Kidney epithelial cell (primary cell): ENCODE results near the gene SNTG2. TPM values are rescaled to one million over a fixed set of nuclear protein-coding genes. Genes with fewer than 3 reads are reported as not detected.

Experiments
- DNase-seq: peaks from one replicate; pipeline ENCODE4 v3.0.0-alpha.2; 2010; ENCODE audit warnings: low read depth
- H3K27me3 ChIP-seq: 2 replicates; pipeline ENCODE4 v1.6.0; 2011; ENCODE audit warnings: low read length; ENCODE audit not compliant: control insufficient read depth, insufficient read depth
- H3K36me3 ChIP-seq: 2 replicates; pipeline ENCODE4 v1.5.1; 2011; ENCODE audit warnings: low read length; ENCODE audit not compliant: control insufficient read depth, insufficient read depth
- H3K4me3 ChIP-seq: 2 replicates; pipeline ENCODE4 v1.5.1; 2011; ENCODE audit warnings: low read depth, mild to moderate bottlenecking, control low read depth, low read length
- total RNA-seq: library from RNA; depleted of rRNA; stranded (reverse); fragments of >200 nt; gene quantifications from 2 replicates; pipeline ENCODE4 v1.2.3, GENCODE V29; 2015
- TF ChIP-seq, protein P1 (sequence below): IDR thresholded peaks from 2 replicates; pipeline ENCODE4 v1.5.1; 2011; ENCODE audit warnings: mild to moderate bottlenecking, moderate library complexity, low read length, control low read depth, inconsistent platforms; ENCODE audit not compliant: insufficient read depth, poor library complexity, severe bottlenecking

Gene SNTG2
- total RNA-seq, 1 donor from 2014 or later: 0.38 TPM

DNA sequence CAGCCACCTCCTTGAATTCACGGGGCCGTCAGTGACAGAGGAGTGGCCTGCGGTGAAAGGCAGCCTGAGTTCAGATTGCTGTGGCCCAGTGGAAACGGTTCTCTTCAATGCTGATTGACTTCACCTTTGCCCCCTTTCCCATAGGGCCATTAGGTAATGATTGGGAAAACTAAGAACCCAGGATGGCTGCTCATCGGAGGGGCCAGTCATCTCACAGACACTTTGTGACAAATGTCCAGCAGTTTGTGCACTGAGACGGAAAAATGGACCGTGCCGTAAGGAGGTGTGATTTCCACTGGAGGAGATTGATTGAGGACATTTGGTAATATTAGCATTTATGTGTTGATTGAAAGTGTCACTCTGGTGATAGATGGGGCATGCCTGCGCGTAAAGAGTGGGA, 402.9 kb downstream of the SNTG2 start:
- DNase-seq: no peak
- H3K27me3 ChIP-seq: no peaks in the 10 kb centered on the region
- TF ChIP-seq, protein P1, sequence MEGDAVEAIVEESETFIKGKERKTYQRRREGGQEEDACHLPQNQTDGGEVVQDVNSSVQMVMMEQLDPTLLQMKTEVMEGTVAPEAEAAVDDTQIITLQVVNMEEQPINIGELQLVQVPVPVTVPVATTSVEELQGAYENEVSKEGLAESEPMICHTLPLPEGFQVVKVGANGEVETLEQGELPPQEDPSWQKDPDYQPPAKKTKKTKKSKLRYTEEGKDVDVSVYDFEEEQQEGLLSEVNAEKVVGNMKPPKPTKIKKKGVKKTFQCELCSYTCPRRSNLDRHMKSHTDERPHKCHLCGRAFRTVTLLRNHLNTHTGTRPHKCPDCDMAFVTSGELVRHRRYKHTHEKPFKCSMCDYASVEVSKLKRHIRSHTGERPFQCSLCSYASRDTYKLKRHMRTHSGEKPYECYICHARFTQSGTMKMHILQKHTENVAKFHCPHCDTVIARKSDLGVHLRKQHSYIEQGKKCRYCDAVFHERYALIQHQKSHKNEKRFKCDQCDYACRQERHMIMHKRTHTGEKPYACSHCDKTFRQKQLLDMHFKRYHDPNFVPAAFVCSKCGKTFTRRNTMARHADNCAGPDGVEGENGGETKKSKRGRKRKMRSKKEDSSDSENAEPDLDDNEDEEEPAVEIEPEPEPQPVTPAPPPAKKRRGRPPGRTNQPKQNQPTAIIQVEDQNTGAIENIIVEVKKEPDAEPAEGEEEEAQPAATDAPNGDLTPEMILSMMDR: no peak
- no peaks in the 10 kb centered on the region for H3K36me3 ChIP-seq
- no peak overlapping the region for H3K4me3 ChIP-seq

DNA sequence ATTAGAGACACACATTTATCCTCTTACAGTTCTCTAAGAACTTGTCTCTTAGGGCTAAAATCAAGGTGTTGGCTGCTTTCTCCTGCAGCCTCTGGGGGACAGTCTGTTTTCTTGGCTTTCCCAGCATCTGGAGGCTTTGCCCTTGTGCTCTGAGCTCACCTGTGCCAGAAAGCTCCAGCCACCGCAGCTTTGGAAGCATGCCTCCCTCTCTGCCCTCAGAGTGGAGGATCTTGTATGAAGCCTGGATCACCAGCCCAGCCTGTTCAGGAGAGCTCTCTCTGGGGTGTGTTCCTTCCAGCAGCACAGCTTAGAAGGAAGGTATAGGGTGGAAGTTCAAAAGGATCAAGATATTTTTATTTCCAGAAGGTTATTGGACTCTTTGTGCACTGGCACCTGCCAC, 409.5 kb downstream of the SNTG2 start:
- Histone ChIP-seq H3K36me3 (no peaks in the 10 kb centered on the region), H3K4me3 (no peak overlapping the region), H3K27me3 (no peaks in the 10 kb centered on the region)
- DNase-seq: no peak
- TF ChIP-seq, protein P1: no peak

DNA sequence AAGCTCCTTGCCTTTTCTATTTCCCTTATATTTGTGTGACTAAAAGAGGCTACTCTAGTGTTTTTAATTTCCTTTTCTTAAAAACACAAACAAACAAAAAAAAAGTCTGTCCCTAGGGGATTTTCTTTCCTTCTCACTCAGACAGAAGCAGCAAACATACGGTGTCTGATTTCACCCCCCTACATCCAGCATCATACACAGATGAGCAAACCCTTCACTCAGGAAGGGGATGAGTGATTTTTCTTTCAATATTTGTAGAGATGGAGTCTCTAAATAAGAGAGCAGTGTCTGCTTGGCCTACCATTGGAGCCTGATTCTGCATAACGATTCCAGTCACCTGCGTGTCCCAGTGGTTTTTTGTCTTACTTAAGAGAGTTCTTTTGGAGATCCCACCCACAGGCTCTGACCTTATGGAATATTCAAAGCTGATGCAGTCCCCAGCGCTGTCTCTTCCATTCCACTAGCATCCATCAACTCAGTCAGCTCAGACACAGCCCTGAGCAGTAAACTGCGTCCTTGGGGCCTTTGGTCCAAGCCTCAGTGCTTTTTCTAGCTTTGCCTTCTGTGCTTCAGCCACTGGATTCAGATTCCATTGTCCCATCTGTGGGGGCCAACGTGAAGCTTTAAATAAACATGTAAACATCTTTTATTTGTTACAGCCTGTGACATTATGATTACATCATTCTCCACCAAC, 410.1 kb downstream of the SNTG2 start:
- Histone ChIP-seq H3K27me3 (no peaks in the 10 kb centered on the region), H3K36me3 (no peaks in the 10 kb centered on the region), H3K4me3 (no peak overlapping the region)
- DNase-seq: no peak
- TF ChIP-seq, protein P1: no peak

DNA sequence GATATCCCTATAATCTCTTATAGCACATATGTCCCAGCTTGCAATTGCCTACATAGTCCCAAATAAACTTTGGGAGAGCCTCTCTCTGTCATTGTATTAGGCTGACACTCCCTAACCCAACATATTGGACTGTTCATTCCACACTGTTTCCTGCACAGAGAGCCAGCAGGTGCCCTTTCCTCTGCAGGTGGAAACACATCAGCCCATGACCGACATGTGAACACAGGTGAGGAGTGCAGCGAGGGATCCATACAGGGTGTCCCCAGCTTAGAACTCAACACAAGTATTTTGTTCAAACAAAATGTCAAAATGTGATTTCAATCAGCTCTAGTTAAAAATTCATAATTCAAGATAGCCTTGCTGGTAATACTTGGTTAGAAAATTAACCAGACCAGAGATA, 412.7 kb downstream of the SNTG2 start:
- Histone ChIP-seq H3K27me3 (no peaks in the 10 kb centered on the region), H3K36me3 (no peaks in the 10 kb centered on the region), H3K4me3 (no peak overlapping the region)
- TF ChIP-seq, protein P1: no peak
- DNase-seq: no peak

DNA sequence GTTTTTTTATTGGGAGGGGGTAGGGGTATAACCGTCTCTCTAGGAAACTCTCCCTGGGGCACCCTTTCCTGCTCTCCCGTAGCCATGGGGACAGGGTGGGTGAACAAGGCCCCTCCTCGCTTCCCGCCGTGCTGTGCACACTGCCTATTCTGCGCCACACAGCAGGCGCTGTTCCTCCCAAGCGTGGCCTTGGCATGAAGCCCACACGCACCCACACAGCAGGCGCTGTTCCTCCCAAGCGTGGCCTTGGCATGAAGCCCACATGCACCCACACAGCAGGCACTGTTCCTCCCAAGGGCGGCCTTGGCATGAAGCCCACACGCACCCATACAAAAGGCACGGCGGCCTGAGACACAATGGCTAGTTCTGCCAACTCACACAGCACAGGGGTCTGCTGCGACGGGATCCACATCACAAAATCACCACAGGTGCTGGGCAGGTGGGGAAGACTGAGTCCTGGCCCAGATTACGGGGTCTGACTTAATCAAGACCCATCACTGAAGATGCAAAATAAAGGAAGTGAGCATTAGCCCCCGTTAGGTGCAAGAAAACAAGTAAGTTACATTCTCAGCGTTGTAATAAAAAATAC, 416.0 kb downstream of the SNTG2 start:
- TF ChIP-seq, protein P1: no peak
- no peak overlapping the region for H3K4me3 ChIP-seq
- no peak for DNase-seq
- H3K36me3 ChIP-seq: no peaks in the 10 kb centered on the region
- H3K27me3 ChIP-seq: no peaks in the 10 kb centered on the region

DNA sequence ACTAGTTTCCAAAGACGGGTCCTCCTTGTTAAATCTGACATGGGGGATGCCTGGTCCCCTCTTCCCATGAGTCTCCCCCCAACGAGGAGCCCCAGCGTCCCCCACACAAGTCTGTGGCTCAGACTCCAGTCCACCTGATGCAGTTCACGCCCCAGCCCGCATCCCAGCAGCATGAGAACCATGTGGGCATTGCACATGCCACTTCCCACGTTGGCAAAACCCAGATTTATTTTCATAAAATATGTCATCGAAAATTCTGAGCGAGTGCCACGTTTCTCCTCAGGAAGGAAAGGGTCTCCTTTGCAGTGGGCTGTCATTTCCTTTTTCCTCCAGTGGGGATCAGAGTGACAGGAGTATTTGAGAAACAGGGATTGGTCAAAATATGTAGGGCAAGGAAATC, 417.0 kb downstream of the SNTG2 start:
- H3K27me3 ChIP-seq: no peaks in the 10 kb centered on the region
- no peak overlapping the region for H3K4me3 ChIP-seq
- TF ChIP-seq, protein P1: no peak
- no peaks in the 10 kb centered on the region for H3K36me3 ChIP-seq
- DNase-seq: no peak
